ENCODE data around the gene RBM4.

DNA sequence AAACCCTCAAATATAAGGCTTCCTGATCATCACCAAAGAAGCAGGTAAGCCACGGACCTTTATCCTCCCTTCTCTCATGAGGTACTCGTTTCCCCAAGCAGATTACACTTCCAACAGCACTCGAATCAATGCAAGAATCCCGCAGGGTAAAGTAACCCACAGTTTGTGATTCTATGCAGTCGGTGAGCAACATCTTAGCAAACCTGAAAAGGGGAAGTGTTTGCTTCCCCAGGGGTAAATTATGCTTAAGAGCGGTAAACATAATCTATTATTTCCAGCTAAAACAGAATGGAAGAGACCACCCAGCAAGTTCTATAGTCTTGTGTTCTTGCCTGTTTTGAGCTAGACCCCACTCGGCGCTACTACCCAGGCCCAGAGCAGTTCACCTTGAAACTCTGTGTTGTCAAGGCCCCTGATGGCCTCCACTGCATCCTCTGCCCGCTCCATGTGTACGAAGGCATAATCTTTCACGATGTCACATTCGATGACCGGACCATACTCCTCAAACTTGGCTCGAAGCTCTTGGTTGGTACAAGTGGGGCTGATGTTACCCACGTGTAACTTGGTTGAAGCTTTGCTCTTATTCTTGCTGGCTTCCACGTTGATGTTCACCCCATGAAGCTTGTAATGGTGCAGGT is 37.9 kb downstream of the RBM4 start:
- no peak for TF ChIP-seq CTCF (IDR thresholded peaks at IDR 0.05)
- TF ChIP-seq EZH2 (IDR thresholded peaks at IDR 0.05): no peak

All from neural progenitor cell (in vitro differentiated cells).